GM18870 (cell line): ENCODE measurements around the gene FBLN1.
"Not testable (repeated sequence)": the region's sequence is repeated elsewhere in the genome, so short reads cannot be mapped to it uniquely, and the experiment has no call there.

Source experiments
- ATAC-seq: cut with Tn5 transposase; IDR thresholded peaks from one replicate; pipeline ENCODE4 v1.9.1; 2021; ENCODE audit warnings: moderate library complexity; ENCODE audit not compliant: unreplicated experiment

The FBLN1 gene

DNA sequence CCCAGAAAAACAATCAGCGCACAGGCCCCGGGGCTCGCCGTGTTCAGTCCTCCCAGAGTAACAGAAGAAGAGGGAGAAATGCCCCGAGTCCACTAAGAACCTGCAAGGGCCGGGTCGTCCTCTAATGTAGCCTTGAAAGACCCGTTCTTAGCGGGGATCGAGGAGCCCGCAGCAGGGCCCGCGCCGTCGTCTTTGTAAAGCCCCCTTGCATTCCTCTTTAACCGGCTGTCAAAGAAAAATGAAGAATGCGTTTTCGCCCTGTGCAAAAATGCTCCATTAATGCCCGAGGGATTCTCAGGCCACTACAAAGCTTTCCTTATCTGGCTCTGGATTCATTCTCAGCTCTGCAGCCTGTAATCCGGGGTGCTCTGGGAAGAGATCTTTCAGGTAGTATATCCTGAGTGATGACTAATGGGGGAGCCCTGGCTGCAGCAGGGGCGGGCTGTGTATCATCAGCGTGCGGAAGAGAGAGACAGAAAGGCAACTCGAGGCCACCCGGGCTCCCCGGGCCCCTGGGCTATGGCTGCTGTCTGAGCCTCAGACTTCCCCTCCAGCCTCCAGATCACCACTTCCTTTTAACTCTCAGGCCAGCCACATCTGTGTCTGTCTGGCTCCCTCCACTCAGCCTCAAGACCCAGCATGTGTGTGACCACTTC, 78.2 kb downstream of the FBLN1 start:
- no peak for ATAC-seq

DNA sequence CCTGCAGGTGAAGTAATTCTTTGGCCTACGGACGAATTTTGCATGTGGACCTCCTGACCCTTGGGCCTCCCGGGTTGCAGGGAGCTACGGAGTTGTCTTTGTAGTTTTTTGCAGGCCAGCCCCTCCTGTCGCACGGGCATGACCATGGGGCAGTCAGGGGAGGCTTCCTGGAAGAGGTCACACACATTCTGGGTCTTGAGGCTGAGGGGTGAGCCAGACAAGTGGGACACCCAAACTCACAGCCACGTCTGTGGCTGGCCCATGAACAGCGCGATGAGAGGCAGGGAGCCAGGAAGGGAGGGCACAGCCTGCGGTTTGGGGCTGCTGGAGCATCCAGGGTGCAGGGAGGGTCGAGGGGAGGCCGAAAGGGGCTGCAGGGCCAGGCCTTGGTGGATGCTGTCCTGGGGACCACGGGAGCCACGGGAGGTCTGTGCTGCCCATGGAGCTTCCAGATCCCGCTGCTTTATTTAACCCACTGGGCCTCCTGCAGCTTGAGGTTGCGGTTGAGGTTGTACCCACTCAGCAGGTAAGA, 78.9 kb downstream of the FBLN1 start:
- no peak for ATAC-seq

DNA sequence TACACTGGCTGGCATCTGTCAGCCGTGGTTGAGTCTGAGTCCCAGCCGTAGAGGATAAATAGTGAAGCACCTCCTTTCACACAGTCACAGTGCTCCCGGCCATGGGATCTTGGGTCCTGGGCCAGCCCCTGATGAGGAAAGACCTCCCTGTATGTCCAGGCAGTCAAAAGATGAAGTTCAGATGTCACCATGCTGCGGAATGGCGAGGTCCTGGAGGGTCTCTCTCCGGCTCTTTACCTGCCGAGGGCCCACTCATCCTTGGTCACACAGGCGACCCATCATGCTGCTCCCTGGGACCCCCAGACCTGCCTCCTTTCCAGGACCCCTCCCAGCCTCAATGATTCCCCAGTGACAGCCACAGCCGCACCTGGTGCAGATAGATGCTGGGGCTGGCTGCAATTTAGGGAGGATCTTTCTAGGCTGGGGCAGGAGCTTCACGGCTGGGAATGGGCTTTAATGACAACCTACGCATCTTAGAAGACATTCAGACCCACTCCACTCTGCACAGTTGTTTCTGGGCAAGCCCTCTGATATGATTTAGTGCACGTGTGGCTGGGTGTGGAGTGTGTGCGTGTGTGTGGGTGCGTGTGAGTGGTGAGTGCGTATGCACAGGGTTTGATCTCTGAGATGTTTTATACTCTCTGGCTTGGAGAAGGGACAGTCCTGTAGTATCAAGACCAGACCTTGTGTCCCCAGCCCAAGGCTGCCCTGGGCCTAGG, 79.7 kb downstream of the FBLN1 start:
- no peak for ATAC-seq

DNA sequence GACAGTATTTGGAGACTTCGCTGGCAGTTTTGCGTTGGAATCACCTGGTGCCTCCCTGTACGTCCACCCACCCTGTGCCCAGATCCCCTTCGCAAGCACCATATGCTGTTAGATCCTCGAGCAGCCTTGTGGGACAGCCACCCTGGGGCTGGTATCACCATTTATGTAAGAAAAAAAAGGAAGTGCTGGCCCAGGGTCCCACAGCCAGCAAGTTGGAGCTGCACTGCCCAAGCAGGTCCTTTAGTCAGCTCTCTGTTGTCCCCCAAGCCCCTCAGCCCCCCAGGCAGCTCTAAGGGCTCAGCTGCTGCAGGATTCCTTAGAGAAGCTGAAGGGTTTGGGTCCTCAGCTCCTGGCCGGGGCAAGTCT, 80.3 kb downstream of the FBLN1 start:
- no peak for ATAC-seq

DNA sequence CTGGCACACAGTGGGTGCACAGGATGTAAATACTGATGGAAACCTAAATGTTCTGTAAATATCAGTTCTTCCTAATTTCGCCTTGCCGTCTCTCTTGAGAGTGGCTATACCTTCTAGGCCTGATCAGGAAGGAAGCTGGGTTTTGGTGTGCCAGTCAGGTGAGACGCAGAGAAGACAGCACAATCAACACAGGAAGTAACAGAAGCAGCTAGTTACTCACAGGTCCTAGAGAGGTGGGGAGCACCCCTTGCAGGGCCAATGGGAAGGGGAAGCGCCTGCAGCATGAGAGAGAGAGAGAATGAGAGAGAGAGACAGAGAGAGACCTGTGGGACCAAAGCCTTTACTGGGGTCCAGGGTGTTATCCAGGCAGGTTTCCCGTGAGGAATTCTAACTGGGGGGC, 80.8 kb downstream of the FBLN1 start:
- ATAC-seq: no peak

DNA sequence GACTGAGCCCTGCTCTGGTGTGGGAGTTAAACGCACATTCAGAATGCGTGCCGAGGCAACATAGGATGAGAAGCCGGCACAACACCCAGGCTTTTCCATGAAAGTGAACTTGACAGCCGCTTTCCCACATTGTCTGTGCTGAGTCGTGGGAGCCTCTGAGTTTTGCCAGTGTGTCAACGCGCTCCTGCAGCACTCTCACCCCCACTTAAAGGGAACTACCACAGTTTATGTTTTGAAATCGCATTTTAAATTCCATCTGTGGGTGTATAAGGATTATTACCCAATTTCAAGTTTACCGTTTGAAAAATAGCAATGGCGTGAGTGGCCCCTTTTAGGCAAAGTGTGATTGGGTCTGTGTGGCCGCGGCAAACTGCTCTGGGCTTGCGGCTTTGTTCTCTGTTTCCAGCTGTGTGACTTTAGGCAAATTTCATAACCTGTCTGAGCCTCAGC, 81.5 kb downstream of the FBLN1 start:
- no peak for ATAC-seq

DNA sequence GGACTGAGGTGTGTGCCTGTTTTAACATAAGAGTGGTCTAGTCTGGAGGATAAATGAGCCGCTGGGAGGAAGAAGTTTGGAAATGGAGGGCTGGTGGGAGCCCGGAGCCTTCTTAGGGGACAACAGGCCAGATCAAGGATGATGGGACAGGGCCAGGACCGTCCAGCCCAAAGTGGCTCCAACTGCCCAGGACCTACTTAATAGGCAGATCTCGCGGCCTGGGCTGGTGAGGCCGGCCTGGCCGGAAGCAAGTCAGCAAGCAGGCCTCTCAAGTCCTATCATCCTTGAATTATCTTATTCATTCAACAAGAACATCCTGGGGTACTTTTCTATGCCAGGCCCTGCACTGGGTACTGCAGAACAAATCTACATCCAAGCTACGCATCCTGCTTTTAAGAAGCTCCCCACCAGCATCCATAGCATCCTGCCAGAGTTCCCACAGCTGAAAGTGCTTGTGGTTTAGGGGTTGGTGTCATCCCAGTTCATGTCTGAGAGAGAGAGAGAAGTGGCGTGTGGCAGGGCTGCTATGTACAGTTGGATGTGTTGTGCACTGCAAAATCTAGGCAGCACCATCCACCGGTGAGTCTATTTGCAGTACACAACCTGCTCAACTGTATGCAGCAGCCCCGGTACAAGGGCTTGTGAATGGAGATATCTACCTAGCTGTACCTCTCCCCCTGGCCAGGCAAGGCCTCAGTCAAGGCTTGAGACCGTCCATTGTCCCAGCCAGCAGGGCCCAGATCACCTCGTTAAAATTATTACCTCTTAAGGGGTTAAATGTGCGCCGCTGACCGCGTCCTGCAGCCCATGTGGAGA, 82.1 kb downstream of the FBLN1 start:
- no peak for ATAC-seq

DNA sequence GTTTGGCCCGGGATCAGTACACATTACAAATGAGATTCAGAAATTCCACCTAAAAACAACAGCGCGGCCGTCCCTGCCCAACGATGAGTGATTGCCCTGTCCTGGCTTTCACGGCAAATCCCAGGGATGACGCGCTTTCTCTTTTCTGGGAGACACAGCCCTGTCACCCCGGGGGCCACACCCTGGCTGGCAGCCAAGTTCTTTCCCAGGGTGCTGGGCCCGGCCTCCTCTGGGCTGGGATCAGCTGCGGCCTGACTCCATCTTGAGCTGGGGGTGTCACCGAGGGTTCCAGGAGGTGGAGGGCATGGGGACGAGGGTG, 82.7 kb downstream of the FBLN1 start:
- ATAC-seq: no peak

DNA sequence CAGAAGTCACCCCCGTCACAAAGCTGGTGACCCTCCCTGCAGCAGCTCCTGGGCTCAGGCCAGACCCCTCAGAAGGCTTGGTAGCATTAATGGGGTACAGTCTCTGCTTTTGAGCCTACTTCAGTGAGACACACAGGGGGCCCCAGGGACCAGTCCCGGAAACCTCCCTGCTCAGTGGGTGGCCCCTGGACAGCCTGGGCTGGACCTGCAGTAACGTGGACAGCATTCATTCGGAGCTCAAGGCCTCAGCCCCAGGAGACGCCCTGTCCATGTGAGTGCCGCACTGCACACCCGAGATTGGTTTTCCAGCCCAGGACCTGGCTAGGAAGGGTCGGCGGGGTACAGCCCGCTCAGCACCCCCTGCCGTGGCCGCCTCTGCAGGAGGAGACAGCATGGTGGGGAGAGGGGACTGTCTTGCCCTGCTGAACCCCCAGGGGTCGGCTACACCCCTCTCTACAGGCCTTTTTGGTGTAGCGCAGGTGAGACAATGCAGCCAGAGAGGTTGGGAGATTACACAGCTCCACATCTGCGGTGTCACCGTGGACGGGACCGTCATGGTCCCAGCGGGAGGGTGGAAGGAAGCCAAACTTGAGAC, 83.4 kb downstream of the FBLN1 start:
- ATAC-seq: no peak

DNA sequence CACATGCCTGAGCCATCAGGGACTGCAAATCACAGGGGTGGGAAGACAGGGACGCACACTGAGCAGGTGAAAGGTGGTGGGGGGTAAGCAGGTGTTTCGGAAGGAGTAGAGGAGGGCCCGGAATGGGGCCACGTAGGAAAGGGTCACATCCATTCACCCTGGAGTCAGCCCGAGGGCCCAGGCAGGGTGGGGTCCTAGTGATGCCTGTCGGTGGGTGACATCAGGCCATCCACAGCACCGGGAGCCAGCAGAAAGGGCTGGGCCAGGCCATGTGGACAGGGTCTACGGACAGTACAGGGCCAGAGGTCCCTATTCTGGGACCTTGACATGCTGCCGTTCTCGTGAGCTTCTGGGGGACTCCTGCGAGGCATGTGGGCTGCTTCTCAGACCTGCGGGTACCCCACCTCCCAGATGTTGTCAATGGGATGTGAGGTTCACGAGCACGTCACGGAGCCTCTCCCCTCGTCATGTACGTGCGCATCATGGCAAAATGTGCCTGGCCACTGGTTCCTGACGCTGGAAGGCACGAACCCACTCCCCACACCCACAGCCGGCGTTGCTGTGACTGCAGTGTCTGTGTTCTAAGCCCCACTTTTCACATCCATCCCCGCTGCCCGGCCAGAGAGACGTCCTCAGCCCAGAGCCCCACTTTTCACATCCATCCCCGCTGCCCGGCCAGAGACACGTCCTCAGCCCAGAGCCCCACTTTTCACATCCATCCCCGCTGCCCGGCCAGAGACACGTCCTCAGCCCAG, 84.1 kb downstream of the FBLN1 start:
- ATAC-seq: no peak

DNA sequence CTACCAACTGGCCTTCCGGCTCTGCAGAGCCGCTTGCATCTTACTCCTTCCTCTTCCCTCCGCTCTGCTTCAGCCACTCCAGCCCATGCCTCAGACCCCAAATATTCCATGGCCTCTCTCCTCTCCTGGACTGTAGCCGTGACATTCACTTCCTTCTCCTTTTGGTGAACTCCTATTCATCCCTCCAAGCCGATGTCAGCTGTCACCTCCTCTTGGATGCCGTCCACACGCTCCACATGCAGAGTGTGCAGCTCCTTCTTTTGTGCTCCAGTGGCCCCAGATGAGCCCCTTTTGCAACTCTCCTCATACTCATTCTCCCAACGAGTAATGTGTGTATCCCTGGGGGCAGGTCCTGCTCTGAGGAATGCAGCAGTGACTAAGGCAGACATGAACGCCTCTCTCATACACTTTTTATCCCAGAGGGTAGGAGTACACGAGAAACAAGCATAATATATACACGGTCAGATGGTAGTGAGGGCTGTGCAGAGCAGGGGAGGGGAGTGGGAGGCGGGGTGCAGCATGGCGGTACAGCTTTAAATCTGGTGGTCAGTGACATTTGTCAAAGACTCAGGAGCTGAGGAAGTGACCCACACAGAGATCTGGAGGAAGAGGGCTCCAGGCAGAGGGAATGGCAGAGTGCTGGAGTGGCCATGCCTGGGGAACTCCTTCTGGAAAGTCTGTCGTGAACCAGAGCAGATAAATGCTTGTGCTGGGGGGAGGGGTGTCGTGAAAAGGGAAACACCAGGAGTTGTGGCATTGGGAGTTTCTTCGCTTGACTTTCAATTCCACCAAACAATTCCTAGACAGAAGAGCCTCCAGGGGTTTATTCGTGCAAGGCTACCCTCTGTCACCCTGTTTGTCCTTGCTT, 85.2 kb downstream of the FBLN1 start:
- ATAC-seq: no peak

DNA sequence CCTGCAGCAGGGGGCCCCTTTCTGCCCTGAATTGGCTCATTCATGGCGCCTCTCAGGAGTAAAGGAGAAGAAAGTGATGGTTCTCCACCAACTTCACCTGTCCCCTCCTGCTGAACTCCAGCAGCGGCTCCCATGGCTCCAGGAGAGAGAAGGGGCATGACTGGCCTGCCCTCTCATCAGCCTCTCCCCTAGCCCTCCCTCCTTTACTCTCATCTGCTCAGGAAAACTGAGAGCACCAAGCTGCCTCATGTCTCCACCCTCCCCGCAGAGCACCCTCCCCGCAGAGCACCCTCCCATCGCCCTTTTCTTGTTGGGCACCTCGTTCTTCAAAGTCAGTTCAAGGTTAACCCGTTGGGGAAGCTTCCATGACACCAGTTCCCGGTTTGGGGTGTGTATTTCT, 86.9 kb downstream of the FBLN1 start:
- ATAC-seq: no peak

DNA sequence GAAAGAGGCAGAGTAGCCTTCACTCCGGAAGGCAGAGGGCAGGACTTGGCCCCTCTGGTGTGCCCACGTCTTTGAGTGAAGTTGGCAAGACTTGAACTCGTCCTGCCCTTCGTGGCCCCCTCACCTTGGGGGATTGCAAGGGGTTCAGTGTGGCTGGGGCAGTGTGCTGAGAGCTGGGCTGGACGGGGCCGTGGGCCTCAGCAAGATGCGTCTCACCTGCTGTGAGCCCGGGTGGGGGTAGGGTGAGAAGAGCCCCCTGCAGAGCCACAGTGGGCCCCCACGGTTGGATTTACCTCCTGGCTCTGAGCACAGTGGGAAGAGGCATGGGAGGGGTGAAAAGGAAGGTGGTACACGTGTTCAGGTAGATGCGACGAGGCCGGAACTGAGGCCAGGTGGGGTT, 87.6 kb downstream of the FBLN1 start:
- no peak for ATAC-seq

DNA sequence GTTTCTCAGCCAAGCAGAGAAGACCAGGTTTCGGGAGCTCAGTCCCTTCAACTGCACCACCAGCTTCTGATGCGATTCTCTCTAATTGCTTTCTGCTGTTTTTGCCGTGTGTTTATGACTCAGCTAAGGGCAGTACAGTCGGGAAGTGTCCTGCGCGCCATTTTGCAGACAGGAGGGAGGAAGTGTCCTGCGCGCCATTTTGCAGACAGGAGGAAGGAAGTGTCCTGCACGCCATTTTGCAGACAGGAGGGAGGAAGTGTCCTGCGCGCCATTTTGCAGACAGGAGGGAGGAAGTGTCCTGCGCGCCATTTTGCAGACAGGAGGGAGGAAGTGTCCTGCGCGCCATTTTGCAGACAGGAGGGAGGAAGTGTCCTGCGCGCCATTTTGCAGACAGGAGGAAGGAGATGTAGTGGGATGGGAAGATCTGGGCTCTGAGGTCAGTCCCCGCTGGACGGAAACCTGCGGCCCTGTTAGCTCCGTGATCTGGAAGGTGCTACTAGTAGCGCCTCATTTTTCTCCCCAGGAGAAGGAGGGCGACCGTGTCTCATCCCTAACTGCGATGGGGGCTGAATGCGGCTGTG, 89.0 kb downstream of the FBLN1 start:
- not testable (repeated sequence) for ATAC-seq

DNA sequence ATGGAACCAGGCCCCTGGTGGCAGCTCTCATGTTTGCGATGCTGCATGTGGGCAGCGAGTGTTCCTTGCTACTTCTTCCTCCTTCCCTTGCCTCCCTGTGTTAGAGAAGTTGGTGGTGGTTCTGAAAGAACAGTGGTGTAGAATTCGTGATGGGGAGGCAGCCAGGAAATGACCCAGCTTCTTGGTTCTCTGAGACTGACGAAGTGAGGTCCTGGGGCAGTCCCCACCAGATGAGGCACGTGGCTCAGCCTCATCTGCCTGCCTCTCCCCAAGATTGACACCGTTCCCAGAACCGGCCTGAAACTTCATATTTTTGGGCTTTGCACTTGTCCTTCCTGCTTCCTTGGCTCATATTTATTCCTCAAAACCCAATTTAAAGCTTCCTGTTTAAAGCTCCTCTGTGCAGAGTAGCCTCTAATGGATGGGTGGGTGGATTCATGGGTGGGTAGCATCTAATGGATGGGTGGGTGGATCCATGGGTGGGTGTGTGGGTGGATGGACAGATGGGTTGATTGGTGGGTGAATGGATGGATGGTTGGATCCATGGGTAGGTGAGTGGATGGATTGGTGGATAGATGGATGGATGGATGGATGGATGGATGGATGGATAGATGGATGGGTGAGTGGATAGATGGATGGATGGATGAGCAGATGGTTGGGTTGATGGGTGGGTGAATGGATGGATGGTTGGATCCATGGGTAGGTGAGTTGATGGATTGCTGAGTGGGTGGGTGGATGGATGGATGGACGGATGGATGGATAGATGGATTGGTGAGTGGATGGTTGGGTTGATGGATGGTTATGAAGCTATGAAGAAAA, 91.6 kb downstream of the FBLN1 start:
- ATAC-seq: no peak

DNA sequence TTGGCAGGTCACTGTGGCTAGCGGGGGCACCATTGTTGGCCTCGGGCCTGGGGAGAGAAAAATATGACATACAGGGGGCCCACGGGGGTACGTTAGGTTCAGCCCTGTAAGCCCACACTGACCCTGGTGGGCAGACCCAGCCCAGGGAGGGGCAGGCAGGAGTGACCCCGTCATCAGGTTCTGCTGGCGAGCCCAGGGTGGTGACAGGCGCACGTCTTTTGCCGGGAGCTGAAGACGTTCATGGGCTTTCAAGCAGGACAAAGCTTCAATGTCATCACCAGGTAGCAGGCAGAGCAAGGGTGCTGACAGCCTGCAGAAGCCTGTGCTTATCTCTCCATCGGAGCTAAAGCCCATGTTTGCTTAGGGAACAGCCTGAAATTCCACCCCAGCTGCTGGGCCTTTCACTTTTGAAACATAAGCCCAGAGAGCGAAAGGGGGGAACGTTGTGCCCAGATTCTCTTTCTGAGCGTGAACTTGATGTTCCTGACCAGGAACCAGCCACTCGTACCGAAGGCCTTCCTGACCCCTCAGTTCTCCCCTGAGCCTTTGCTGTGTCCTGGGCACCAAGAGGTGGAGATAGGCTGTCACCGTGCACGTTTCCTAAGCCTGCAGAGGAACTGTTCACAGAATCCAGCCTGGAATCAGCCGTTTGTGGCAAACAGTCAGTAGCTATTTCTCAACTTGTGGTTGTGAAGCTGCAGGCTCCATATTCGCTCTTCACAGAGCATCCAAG, 94.9 kb downstream of the FBLN1 start:
- no peak for ATAC-seq

DNA sequence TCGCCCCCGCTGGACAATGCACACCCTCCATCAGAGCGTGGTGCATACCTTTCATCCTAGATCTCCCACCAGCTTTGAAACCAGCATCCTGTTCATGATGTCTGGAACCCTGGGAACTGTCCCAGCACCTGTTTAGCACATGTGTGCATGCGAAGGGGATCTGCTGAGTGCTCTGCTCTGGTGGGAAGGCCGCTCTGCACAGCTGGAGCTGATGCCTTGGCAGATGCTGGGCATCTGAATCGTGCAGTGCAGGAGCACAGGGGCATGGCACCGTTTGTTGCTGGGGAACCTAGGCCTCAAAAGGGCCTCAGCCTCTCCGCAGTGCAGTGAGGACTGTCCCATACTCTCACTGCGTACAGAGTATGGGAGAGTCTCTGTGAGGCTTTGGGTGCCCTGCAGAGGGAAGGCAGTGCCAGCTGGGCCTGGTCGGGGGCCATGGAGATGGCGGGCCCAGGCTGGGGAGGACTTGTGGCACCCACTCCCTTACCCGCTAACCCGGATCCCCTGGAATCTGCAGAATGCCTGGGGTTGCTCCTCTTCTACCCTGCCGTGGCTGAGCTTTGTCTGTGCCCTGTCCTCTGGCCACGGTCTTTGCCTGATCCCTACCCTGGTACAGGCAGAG, 96.0 kb downstream of the FBLN1 start:
- no peak for ATAC-seq
